SK-N-MC (cell line): ENCODE results near the gene TAS1R3.

Experiments
- EZH2 ChIP-seq: fragments of 200-600 bp; sonication (generic); IDR thresholded peaks from one replicate; pipeline ENCODE4 v1.6.1; 2017; ENCODE audit warnings: antibody characterized with exemption
- POLR2AphosphoS5 ChIP-seq: IDR thresholded peaks from 2 replicates; pipeline ENCODE4 v1.6.1; 2012; ENCODE audit warnings: mild to moderate bottlenecking, low read depth, low read length, borderline replicate concordance

DNA sequence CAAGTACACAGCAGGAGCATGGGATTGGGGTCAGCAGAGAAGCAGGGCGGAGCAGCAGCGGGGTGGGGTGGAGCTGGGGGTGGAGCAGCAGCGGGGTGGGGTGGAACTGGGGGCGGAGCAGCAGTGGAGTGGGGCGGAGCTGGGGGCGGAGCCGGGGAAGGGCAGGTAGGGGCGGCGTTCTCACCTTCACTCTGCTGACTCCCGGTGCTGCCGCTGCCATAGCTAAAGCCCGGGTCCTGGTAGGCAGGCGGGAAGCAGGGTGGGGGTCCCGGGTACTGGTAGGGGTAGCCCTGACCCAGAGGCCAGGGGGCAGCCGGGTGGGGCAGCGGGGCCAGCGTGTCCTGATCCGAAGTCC lies 6.7 kb downstream of the TAS1R3 start:
- TF ChIP-seq EZH2 (no peak), POLR2AphosphoS5 (no peak)
